Measurements from ENCODE around the gene NLRP3.
A peak's percentile ranks its signal among the peaks of the same experiment; 100 is the strongest.
"Not testable (repeated sequence)": the region's sequence is repeated elsewhere in the genome, so short reads cannot be mapped to it uniquely, and the experiment has no call there.

The NLRP3 gene

DNA sequence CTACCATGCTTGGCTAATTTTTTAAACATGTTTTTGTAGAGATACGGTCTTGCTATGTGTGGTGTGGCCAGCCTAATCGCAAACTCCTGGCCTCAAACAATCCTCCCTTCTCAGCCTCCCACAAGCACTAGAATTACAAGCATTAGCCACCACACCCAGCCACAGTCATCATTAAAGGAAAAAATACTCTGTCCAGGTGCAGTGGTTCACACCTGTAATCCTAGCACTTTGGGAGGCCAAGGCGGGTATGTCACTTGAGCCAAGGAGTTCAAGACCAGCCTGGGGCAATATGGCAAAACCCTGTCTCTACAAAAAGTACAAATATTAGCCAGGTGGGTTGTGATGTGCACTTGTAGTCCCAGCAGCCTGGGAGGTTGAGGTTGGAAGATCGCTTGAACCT is 25.0 kb upstream of the NLRP3 start:
- no peak for DNase-seq

DNA sequence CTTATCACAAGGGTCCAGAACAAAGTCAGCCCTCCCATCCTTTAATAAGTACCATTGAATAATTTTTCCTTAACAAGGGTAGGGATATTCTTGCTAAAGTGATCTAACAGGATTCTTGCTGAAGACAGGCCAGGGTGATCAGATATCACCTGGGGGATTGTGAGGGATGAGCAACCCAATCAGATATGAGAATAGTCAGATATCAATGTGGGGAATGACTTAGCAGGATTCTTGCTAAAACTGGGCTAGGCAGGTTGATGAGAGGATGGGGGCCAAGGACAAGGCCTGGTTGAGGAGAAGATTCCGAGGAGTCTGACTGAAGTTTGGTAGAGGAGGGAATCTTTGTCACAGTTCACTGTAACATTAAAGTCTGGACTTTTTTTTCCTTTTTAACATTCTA is 23.9 kb upstream of the NLRP3 start:
- DNase-seq, result no peak

DNA sequence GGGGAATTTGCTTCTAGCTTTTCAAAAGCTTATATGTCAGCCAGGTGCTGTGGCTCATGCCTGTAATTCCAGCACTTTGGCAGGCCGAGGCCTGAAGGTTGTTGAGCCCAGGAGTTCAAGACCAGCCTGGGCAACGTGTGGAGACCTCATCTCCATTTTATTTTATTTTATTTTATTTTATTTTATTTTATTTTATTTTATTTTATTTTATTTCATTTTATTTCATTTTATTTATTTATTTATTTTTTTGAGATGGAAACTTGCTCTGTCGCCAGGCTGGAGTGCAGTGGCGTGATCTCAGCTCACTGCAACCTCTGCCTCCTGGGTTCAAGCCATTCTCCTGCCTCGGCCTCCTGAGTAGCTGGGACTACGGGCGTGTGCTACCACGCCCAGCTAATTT is 20.9 kb upstream of the NLRP3 start:
- DNase-seq, result not testable (repeated sequence)

DNA sequence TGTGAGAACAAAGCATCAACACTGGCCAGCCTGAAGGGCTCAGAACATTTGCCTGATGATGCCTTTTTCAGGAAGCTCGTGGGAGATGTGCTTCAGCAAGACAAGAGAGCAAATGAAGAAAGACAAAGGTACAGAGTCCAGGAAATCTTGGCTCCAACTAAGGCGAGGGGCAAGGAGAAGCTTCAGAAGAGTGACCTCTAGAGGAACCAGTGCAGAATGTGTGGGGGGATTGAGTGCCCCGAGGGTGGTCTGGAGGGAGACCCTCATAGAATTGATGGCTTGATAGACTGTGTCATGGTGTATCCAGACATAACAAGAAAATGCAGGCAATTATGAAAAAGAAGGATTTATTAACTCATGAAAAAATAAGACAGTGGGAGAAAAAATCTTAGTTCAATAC is 15.3 kb upstream of the NLRP3 start:
- DNase-seq, result no peak

DNA sequence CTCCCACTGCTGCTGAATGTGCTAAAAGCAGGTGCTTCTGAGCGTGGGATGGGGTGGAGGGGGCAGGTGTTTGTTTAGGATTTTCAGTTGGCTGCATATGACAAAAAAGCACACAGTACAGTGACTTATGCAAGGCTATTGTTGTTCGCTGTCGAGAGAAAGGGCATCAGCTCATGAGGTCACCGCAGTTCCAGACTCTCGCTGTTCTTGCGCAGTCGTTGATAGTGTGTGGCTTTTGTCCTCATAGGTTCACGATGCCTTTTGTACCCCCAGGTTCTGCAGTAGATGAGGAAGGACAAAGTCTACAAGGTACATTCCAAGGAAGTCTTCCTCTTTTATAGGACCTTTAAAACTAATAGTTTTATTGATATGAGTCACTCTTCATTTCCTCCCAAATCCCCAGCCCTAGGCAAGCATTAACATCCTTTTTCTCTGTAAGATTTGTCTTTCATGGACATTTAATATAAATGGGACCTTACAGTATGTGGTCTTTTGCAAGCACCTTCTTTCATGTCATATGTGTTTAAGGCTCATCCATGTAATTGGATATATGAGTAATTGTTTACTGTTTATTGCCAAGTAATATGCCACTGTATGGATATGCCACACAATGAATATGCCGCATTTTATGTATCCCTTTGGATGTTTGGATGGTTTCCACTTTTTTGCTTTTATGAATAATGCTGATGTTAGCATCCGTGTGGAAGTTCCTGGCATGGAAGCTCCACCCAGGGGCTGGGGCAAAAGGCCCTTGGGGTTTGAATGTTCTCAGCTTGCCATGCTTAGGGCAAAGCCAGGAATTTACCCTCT is 14.5 kb upstream of the NLRP3 start:
- no peak for DNase-seq

DNA sequence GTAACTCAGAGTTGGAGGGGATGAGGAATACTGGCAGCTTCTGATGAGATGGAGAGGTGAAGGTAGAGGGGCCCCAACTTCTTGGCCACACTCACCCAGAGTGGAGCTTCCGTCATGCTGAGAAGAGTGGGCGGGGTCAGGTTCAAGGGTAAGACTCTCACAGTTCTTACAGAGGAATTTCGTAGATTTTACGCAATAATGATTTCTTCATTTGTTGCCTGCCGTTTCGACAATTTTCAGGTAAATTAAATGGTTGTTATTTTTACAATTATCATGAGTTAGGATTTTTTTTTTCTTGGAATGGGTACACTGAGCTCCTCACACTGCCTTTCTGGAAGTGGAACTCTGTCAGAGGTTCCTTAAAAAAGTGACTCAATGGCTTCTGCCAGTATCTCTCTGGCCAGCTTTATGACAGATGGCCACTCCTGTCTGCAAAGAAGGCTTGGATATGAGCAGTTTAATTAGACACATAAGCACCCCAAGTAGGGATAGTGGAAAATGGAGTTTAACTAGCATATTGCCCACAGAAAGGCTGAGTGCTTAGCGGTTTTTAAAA is 13.8 kb upstream of the NLRP3 start:
- no peak for DNase-seq

DNA sequence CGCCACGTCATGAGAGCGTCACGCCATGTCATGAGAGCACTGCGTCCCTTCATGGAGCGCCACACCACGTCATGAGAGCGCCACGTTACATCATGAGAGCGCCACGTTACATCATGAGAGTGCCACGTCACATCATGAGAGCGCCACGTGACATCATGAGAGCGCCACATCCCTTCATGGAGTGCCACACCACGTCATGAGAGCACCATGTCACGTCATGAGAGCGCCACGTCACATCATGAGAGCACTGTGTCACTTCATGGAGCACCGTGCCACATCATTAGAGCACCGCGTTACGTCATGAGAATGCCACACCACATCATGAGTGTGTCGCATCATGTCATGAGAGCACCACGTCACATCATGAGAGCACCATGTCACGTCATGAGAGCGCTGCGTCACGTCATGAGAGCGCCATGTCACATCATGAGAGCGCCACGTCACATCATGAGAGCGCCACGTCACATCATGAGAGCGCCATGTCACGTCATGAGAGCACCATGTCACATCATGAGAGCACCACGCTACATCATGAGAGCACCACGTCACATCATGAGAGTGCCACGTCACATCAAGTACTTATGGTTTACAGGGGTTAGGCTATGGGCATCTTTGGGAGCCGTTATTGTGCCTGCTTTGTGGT is 9.8 kb upstream of the NLRP3 start:
- no peak for DNase-seq

DNA sequence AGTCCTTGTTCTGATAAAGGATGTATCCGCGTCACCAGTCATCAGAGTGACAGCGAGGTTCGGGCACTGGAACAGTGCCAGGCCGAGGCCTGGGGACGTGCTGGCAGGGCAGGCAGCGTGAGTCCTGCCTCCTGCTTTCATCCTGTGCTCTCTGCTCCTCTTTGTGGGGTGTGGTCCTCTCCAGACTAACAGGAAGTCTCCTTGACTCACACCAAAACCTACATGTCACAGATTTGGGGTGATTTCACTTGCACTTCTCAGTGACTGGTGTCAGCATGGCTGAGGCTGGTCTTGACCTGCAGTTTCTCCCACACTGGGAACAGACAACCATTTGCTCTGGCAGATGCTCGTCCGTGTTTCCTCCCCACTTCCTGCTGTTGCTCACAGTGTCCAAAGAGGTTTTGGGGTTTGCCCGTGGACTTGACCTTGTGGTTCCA is 8.8 kb upstream of the NLRP3 start:
- DNase-seq, result peak; percentile 73

DNA sequence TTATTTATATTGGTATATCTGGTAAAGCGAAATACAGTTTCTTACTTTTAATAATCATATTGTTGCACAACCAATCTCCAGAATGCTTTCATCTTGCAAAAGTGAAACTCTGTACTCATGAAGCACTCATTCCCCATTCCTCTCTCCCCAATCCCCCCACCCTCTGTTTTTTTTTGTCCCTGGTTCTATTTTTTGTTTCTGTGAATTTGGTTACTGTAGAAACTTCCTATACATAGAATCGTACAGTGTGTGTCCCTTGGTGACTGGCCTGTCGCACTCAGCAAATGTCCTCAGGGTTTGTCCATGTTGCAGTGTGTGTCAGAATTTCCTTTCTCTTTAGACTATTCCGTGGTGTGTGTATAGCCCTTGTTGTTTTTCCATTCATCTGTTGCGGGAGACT is 7.9 kb upstream of the NLRP3 start:
- no peak for DNase-seq

DNA sequence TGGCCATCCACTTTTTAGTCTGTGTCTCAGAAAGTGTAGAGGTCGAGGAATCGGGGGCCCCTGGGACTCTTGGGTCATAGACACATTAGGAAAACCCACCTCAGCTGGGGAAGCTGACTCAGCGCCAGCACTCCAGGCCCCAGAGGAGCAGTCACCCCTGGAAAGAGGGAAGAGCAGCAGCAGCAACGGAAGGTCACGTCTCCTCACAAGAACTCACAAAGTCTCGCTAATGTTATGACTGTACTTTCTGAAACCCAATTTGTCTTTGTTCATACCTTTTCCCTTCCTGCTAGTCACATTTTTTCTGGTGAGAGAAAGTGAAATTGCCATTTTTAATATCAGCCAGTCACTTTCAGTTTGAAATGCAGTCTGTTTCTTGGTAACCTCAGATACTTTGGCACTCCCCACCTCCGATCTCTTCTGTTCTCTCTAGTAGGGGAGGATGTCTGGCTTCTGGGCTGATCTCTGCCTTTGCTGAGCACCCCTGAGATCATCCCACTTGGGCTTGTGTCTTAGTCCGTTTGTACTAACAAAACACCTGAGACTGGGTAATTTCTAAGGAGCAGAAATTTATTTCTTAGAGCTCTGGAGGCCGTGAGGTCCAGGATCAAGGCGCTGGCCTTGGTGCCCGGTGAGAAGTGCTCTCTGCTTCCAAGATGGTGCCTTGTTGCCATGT is 6.0 kb upstream of the NLRP3 start:
- DNase-seq, result no peak

DNA sequence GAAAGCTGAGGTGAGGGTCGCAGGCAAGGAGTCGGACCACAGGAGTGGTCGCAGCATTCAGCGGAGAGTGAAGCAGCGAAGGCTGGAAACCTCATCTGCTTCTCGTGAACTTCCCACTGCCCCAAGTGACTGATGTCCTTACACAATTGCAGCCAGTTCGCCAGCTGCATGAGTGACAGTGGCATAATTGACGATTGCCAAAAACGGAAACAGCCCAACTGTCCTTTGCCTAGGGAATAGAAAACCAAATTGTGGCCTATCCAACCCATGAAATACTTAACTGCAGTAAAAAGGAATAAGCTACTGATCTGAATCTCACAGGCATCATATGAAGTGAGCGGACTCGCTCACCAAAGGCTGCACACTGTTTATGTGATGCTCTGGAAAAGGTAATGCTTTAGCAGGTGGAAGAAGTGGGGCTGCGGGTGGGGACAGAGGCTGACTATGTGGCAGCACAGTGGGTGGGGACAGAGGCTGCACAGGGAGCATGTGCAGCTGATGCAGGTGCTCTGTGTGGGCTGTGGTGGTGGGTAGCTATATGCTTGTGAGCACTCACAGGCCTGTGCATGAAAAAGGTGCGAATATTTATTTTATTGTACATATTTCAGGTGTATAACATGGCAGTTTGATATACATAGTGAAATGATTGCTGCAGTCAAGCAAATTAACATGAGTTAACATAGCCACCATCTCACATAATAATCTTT is 4.2 kb upstream of the NLRP3 start:
- DNase-seq, result no peak

DNA sequence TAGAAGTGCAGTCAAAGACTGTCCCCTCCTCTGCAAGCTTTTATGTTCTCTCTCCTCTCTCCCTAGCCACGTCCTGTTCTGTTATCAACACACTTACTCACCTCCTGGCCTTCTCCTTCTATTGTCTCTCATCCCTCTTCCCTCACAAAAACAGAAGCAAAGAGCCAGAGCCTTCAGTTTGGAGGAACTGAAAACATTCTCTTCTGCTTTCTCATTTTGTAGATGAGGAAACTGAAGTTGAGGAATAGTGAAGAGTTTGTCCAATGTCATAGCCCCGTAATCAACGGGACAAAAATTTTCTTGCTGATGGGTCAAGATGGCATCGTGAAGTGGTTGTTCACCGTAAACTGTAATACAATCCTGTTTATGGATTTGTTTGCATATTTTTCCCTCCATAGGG is 1.9 kb downstream of the NLRP3 start:
- no peak for DNase-seq

DNA sequence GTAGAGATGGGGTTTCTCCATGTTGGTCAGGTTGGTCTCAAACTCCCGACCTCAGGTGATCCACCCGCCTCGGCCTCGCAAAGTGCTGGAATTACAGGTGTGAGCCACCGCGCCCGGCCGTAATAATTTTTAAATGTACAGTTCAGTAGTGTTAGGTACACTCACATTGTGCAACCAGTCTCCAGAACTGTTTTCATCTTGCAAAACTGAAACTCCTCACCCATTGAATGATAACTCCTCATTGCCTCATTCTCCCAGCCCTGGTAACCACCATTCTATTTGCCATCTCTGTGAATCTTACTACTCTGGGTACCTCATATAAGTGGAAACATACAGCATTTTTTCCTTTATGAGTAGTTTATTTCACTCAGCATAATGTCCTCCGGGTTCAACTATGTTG is 3.4 kb downstream of the NLRP3 start:
- no peak for DNase-seq

DNA sequence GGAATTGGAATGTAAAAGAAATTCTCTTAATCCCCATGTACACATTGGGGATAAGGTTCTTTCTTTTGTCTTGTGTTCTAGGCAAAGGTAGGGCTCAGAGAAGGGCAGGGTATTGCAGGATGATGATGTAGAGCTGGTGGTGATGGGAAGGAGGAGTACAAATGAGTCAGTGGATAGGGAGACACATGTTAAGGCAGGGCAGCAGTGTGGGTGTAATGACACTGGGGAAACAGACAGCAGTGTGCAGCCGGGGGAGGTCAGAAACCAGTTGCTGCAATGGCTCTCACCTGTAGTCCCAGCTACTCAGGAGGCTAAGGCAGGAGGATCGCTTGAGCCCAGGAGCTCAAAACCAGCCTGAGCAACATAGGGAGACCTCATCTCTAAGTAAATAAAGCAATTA is 5.1 kb downstream of the NLRP3 start:
- DNase-seq, result no peak

DNA sequence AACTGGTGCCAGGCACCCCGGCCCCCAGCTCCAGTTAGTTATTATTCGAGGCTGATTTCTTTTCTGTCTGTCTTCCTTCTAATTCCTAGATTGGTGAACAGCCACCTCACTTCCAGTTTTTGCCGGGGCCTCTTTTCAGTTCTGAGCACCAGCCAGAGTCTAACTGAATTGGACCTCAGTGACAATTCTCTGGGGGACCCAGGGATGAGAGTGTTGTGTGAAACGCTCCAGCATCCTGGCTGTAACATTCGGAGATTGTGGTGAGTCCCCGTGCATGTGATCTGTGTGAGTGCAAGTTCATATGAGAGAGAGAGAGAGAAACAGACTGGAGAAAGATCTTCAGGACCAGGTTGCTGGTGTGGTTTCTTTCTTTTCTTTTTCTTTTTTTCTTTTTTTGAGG is 13.5 kb downstream of the NLRP3 start:
- DNase-seq, result no peak

DNA sequence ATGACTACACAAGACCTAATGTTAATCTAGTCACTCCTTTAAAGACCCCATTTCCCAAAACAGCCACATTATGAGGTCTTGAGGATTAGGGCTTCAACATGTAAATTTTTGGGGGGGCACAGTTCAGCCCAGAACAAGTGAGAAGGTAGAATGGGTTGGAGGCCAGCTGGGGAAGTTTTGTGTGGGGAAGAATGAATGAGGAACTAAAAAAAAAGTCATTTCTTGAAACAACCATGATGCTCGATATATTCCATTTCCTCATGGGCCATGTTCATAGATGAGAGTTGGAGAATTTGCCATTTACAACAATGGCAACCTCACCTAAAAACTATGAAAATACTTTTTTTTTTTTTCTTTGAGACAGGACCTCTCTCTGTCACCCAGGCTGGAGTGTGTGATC is 14.5 kb downstream of the NLRP3 start:
- DNase-seq, result no peak

DNA sequence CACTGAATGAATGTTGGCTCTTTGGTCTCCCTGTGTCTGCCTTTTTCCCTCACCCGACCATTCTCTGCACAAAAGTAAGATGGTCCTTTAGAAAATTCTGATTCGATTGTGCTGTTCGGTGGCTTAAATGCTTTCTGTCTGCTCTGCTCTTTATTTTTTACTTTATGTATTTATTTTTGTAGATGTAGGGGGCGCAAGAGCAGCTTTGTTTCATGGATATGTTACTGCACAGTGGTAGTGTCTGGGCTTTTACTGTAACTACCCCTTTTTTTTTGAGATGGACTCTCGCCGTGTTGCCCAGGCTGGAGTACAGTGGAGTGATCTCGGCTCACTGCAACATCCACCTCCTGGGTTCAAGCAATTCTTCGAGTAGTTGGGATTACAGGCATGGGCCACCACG is 15.7 kb downstream of the NLRP3 start:
- DNase-seq, result no peak

DNA sequence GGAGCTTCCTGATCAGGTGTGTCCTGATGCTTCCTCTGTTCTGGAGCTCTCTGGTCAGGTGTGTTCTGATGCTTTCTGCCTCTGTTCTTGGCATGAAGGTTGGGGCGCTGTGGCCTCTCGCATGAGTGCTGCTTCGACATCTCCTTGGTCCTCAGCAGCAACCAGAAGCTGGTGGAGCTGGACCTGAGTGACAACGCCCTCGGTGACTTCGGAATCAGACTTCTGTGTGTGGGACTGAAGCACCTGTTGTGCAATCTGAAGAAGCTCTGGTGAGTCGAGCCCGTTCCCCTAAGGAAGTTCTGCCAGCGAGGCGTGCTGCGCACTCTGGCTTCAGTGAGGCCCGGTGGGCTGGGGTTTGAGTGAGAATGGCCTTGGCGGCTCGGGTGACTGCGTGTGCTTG is 18.0 kb downstream of the NLRP3 start:
- no peak for DNase-seq

DNA sequence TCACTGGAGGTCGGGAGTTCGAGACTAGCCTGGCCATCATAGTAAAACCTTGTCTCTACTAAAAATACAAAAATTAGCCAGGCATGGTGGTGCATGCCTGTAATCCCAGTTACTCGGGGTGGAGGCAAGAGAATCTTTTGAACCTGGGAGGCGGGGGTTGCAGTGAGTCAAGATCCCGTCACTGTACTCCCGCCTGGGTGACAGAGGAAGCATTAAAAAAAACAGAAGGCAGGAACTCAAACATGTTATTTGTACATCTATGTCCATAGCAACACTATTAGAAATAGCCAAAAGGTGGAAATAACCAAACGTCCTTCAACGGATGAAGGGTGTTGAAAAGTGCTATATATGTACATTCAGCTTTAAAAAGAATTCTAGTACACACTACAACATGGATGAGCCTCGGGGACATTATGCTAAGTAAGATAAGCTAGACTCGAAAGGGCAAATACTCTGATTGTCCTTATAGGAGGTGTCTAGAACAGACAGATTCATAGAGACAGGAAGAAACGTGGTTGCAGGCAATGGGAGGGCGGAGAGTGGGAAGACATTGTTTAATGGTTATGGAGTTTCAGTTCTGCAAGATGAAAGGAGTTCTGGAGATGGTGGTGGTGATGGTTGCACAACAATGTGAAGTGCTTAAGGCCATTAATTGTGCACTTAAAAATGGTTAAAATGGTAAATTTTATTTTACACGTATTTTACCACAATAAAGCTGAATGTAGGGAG is 19.2 kb downstream of the NLRP3 start:
- no peak for DNase-seq

DNA sequence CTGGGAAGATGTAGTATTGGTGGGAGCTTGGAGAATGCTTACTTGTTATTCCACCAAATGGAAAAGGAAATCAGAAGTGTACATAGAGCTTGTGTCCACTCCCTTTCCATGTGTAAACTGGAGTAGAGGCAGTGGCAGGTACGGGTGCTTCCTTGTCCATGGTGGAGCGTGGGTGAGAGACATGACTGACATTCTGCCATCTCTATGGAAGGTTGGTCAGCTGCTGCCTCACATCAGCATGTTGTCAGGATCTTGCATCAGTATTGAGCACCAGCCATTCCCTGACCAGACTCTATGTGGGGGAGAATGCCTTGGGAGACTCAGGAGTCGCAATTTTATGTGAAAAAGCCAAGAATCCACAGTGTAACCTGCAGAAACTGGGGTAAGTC is 19.8 kb downstream of the NLRP3 start:
- no peak for DNase-seq

DNA sequence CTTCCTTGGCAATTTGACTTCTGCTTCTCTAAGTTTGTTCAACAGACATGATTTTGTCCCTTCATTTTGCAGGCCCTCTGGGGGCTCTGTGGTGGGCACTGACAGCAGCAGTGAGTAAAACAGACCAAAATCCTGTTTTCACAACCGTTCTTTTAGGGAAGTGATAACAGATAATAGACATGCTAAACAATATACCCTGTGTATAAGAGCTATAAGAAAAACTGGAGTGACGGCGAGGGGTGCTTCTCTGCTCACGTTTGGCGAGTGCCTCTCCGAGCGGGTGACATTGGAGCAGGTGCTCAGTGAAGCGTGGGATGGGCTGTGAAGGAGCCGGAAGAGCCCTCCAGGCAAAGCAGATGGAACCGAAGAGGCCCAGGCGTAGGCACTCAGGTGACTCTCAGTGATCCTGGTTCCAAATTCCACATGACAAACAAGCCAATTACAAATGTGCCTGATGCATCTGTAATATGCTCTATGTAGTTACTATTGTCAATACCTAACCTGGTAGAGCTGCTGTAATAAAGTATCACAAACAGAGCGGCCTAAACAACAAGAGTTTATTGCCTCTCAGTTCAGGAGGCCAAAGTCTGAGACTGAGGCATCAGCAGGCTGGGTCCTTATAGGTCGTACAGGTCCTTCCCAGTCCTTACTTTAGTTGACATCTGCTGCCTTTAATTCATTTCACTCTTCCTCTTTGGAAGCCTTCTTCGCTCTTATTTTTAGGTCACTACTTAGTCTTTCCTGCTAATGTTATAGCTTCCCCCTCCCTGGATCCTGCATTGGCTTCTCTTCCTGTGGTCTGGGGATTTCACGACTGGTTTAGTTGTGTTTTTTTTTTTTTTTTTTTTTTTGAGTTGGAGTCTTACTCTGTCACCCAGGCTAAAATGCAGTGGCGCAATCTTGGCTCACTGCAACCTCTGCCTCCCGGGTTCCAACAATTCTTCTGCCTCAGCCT is 21.9 kb downstream of the NLRP3 start:
- DNase-seq, result no peak

Measured in activated effector memory CD4-positive, alpha-beta T cell treated with Interleukin-2 at 50 U/mL for 16 hours (primary cell).